PC-3 (cell line): ENCODE results near the gene POLRMT.

Experiments used
- EZH2 ChIP-seq: fragments of 300-600 bp; sonication (generic); IDR thresholded peaks from one replicate; pipeline ENCODE4 v1.6.1; 2017; ENCODE audit warnings: antibody characterized with exemption, mild to moderate bottlenecking, low read length; ENCODE audit not compliant: unreplicated experiment
- TF ChIP-seq, protein P1 (sequence below): fragments of 300-600 bp; sonication (generic); conservative IDR thresholded peaks from 2 replicates; pipeline ENCODE4 v1.5.1; 2017; ENCODE audit warnings: antibody characterized with exemption, low read depth, mild to moderate bottlenecking, low read length

GRCh38 chr19:647566-648284 is 14.4 kb upstream of the POLRMT start:
- TF ChIP-seq, protein P1, sequence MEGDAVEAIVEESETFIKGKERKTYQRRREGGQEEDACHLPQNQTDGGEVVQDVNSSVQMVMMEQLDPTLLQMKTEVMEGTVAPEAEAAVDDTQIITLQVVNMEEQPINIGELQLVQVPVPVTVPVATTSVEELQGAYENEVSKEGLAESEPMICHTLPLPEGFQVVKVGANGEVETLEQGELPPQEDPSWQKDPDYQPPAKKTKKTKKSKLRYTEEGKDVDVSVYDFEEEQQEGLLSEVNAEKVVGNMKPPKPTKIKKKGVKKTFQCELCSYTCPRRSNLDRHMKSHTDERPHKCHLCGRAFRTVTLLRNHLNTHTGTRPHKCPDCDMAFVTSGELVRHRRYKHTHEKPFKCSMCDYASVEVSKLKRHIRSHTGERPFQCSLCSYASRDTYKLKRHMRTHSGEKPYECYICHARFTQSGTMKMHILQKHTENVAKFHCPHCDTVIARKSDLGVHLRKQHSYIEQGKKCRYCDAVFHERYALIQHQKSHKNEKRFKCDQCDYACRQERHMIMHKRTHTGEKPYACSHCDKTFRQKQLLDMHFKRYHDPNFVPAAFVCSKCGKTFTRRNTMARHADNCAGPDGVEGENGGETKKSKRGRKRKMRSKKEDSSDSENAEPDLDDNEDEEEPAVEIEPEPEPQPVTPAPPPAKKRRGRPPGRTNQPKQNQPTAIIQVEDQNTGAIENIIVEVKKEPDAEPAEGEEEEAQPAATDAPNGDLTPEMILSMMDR, result no peak
- no peak for TF ChIP-seq EZH2
